GM19372 (cell line): ENCODE measurements around the gene MACROD2.
A peak's percentile ranks its signal among the peaks of the same experiment; 100 is the strongest.

Experiments
- ATAC-seq: cut with Tn5 transposase; IDR thresholded peaks from one replicate; pipeline ENCODE4 v1.9.1; 2021; ENCODE audit warnings: mild to moderate bottlenecking, low read depth, moderate library complexity; ENCODE audit not compliant: unreplicated experiment

The MACROD2 gene

GRCh38 chr20:15205719-15206118, 1210.4 kb downstream of the MACROD2 start:
- no peak for ATAC-seq

DNA sequence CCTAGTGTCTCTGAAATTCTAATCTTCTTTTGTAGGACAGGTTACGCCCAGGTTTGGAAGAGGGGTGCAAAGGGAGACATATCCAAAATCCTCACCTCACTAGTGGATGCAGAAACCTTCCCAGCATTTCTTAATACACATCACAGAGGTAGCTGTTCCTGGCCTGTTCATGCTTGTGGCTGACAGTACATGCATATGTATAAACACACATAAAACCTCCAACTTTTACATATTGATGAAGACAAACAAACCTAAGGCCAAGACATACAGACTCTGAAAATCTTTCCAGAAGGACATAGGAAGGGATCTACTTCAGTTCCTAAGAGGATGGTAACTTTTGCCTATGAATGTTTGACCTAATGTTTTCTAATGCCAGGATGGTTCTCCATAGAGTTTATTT, 1214.2 kb downstream of the MACROD2 start:
- ATAC-seq = no peak

DNA sequence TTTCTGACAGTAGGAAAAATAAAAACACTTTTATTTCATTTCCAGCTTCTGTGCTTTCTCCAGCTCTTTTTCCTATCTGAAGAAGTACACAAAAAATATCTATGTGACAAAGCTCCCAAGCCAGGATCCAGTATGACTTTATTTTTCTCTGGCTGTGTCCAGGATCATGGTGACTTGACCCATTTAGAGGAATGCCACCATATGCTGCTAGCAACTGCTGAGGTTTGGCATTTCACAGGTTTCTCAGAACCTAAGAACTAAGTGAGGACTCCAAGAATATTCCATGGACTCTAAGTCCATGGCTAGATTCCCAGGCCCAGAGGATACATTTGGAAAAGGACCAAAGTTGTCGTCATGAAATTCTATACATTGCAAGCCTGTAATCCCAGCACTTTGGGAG, 1218.7 kb downstream of the MACROD2 start:
- ATAC-seq = no peak

GRCh38 chr20:15220009-15220656, 1224.8 kb downstream of the MACROD2 start:
- no peak for ATAC-seq

DNA sequence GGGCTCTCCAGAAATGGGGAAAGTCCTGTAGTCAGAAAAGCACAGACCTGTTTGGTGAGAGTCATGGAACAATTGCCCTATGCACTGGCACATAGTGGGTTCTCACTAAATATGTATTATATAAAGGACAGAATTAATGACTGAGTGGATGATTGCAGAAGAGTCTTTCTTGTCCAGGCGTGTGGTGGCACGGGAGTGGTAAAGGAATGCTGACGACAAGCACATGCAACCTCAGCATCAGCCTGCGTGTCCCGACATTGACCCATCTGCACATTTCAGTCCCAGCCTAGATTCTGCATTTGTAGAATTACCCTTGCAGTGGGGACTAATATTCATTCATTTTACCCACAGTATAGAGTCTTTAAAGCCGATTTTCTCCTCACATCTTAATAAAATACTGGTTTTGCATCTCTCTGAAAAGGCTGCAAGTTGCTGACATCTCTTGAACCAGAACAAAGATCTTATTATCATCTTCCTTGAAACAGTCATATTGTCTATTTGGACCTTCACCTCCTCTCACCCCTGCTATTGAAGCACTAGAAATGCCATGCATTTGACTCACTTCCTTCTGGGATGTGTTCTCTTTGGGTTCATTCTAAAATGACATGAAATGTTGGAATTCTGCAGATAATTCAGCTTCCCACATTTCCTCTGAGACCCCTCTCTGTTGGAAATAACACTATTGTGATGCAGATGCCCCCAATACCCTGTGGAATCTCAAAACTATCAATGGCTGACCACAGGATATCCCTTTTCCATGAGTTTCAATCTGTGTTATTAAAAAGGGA, 1225.7 kb downstream of the MACROD2 start:
- no peak for ATAC-seq

DNA sequence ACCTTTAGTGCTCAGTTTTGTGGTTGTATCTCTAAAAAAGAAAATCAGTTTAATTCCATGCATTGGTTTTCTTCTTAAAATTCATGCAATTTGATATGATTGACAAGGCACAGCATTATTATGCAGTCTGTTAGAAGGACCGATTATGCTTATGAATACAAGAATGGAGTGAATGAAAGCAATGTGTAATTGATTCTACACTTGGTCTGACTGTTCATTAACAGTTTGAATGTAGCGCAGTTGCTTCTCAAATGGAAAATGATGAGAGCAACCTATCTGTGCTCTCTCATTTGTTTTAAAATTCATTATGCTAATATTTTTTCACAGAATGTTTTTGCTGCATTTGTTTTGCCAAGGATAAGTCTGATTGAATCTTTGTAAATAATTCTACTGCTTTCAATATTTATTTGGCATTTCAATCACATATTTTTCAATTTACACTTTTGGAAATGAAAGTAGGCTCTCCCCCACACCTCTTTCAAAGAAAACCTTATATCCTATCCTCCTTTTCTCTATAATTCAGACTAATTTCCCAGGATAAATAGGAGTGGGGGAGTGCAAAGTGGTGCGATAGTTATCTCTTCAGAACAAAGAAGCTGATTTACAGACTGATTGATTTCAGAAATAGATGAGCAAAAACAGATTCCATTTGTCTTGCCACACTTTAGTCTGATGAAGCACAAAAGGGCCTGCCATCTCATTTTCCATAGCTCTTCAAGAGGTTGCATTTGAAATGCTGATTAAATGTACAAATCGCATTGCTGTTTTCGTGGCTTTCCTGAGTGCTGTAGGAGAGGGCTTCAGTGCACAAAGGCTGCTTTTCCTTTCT, 1227.4 kb downstream of the MACROD2 start:
- no peak for ATAC-seq

GRCh38 chr20:15224199-15224598, 1228.9 kb downstream of the MACROD2 start:
- ATAC-seq = no peak

GRCh38 chr20:15227102-15227501, 1231.8 kb downstream of the MACROD2 start:
- no peak for ATAC-seq

DNA sequence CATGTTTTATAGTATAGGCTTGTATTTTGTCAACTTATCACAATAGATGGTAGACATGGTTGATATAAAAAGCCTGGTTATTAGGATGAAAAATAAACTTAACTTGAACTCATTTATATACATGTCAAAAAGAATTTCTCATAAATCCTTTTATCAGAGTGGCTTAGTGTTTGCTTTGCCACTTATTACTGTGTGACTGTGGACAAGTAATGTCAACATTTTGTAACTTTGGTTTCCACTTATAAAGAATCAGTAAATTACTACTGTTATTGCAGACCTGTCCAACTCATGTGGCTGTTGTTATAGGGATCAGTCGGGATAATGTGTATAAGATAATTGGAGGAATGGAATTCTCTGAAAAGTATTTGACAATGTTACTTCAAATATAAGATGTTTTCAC, 1236.9 kb downstream of the MACROD2 start:
- ATAC-seq = no peak

DNA sequence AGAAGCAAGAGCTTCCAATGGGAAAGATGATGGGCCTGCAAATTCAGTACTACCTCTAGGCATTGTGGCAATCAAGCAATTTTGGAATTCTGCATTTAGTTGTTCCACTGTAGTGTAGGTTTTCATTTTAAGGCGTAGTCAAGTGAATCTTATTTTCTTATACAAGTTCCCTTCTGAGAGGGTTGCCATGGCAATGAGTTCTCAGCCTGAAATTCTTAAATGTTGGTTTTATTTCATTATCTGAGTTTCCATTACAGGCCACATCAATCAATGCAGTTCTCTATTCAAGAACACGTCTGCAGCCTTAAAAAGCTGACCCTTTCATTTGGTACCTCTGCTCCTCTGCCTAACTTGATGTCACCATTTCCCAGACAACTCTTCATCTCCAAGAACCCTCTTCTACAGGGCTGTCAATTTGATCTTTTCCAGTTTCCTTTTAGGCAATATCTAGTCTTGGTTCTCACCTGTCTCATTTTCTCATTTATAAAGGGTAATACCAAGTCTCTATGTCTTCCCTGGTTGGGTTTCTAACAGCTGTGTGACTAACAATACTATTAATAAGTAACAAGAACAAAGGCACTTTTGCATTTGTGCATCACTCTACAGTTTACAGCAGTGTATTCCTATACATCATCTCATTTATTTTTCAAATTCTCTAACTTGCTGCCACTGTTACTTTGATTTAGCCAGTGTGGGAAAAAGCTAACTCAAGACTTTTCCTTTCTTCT, 1240.3 kb downstream of the MACROD2 start:
- no peak for ATAC-seq

- peak; percentile 80 for ATAC-seq
Measured at GRCh38 chr20:15236812-15237211, 1241.5 kb downstream of the MACROD2 start.

DNA sequence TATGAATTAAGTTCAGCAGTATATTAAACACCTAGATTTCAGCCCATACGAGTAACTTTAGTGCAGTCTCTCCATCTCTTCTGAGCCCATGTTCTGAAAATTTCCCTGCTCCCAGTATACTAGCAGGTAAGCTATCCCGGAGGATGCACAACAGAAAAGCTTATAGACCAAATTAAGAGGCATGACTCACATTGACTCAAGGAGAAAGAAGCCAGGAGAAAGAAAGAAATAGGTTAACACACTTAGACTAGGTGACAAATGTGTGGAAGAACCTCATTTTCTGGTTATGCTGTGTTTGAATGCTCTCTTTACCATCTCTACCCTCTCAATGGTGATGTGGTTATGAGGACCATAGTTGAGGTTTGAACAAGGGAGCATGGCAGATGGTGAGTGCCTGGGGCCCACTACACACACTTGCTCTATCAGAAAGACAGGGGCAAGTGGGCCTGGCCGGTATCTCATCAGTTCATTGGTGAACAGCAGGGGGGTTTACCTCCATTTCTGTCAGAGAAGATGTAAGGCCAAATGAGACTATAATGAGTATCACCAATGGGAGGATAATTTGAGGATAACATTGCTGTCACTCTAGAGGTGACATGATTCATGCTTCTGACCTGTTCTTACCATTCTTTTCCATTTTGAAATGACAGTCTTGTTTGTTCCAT, 1244.4 kb downstream of the MACROD2 start:
- no peak for ATAC-seq

DNA sequence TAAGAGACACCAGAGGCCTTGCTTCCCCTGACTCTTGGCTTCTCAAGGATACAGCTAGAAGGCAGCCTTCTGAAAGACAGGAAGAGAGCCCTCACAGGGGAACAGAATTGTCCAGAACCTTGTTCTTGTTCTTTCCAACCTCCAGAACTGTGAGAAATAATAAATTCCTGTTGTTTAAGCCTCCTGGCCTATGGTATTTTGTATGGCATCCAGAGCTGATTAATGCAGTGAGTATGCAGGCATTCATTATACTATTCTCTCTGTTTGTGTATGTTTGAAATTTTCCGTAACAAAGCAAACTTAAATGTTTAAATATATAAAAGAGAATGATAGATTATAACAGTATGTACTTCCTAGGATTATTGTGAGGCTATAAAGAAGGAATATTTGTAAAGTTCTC, 1245.5 kb downstream of the MACROD2 start:
- ATAC-seq = no peak

- ATAC-seq = no peak
Measured at GRCh38 chr20:15241681-15242080, 1246.4 kb downstream of the MACROD2 start.

- ATAC-seq = no peak
Measured at GRCh38 chr20:15242773-15243172, 1247.5 kb downstream of the MACROD2 start.

GRCh38 chr20:15245896-15246295, 1250.6 kb downstream of the MACROD2 start:
- no peak for ATAC-seq

DNA sequence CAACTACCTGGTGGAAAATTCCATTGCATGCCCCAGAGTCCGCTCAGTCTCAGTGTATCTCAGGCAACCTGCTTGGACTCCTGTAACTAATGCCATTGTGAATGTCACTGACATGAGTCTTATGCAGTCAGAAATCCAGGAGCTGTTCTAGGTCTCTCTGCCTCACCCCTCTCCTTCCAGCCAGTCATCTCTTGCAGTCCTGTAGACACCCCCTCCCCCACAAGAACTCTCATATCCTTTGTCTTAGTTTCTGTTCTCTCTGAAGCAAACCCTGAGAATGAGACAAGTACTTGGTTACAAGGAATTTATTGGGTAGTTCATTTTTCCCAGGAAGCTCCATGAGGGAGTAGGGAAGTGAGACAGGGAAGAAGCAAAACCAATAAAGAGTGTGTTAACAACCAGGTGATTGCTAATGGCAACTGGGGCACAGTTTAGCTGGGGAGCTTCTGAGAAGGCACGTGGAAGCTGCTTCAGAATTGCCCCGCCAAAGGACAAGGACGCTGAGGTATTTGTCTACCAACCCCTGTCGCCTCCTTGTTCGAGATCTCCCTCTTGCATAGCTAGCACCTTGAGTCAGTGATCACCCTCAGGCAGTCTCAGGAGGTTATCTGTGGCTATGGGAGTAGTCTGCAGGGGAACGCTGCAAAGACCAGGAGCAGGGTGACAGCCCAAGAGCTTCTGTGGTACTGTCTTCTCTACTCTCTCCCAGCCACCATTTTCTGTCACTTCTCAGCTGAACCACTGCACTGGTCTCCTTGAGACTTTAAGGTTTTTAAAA, 1253.5 kb downstream of the MACROD2 start:
- ATAC-seq = no peak

DNA sequence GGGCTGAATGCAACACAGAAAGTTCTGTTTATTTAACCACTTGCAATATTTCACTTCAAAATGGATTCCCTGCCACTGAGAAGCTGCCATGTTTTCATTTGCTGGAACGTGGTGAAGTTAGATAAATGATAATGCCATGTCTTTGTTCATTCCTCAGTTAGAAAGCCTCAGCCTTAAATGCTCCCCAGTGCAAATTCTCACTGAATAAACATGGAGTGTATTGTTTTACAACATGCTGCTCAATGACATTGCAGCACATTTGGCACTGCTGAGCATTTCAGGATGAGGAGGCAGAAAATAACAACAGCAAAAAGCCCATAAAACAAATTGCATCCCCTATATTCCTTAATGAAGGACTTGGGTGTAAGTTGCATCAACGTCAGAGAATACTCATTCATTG, 1255.9 kb downstream of the MACROD2 start:
- ATAC-seq = no peak

DNA sequence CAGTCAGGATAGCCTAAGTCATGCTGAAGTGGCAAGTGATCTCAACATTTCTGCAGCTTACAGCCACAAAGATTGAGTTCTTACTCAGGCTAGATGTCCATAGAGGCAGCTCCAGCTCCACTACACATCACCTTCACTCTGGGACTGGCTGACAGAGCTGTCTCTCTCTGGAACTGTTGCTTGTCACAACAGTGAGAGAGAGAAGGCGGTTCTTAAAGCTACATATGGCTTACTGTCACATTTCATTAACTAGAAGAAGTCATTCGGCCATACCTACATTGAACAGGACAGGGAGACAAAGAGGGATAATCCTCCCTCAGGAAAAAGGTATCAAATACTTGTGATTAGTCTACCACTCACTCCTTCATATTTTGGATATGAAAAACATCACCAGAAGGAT, 1257.0 kb downstream of the MACROD2 start:
- ATAC-seq = no peak
